Epidermal melanocyte (primary cell): ENCODE measurements around the gene AMT.

Experiments used
- DNase-seq: peaks from one replicate; pipeline ENCODE4 v3.0.0; 2011; ENCODE audit warnings: low spot score; ENCODE audit not compliant: insufficient read length

AMT gene

GRCh38 chr3:49422379-49423248 is at the start of gene AMT:
TSS of gene AMT (minus strand) at chr3:49422473. CDS start at chr3:49422450, 23 bp downstream.
- no peak for DNase-seq

DNA sequence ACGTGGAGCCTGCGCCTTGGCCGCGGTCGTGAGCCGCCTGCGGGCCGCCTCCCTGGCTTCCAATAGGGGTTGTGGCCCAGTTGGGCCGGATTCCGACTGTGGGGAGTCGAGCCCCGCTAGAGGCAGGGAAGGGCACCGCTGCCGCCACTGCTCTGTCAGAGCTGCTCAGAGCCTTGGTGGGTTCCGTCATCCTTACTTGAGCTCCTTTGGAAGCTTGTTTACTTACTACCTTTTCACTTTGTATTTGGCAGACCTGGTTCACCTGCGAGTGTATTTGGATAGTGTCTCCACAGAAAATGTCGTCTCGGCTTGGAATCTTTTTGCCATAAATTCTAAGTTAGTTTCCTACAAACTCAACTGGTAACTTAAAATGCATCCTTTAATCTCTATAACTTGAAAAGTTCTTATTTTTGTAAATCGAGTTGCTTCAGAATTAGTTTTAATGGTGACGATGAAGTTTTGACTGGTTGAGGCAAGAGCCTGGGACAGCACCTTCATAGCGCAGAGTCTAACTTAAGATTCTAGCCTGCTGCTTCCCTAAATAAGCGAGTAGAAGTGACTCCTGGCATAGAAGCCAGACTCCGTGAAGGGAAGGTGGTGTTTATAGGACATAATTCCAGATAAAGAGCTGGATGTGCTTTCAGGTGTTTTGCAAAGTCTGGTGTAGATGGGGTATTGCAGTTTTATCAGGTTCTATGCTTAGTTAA is 48.6 kb upstream of the AMT start:
- DNase-seq, result no peak

GRCh38 chr3:49469936-49470713 is 47.9 kb upstream of the AMT start, which contains the start of gene DAG1:
TSS of gene DAG1 (plus strand) at chr3:49470267. CDS start at chr3:49510535, 40,268 bp downstream.
- peak; percentile 86 for DNase-seq

DNA sequence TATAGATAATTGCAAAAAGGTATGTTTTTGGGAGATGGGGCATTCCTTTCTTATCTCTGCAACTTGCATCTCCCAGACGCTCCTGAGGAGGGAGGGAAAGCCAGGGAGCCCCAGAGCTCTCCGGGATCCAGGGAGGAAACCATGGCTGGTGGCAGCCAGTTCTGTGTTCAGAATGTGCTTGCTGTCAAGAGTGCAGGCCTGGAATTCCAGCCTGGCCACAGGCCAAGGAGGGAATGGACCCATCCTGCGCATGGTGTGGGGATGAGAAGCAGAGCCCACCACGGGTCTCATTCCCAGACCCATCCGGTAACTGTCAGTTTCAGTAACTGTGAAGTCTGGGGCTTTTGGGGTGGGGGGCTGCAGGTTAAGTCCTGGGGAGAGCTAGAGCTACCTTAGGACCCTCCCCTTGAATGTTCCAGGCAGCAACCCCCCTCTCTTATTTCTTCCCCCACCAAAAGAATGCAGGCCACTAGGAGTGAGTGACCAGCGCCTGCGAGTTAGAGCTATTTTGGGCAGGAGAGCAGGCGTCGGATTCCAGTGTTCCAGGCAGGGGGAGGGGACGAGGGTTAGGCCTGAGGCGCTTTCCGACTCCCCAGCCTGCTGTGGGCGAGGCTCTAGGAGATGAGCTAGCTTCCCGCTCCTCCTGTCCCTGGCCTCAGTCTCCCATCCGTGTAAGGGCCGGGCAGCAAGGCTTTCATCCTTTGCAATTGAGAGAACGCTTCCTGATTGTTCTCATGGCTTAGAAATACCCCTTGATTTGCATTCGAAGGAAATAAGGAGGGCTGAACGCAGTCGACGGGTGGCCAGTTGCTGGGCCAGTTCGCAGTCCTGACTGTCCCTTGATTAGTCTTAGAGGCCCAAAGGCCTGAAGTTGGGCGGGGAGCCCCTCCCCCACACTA is 47.0 kb upstream of the AMT start:
- peak; percentile 65 for DNase-seq

GRCh38 chr3:49466085-49466484 is 43.8 kb upstream of the AMT start:
- DNase-seq, result no peak

- peak; percentile 71 for DNase-seq
Measured at GRCh38 chr3:49465270-49466034, 43.2 kb upstream of the AMT start.

DNA sequence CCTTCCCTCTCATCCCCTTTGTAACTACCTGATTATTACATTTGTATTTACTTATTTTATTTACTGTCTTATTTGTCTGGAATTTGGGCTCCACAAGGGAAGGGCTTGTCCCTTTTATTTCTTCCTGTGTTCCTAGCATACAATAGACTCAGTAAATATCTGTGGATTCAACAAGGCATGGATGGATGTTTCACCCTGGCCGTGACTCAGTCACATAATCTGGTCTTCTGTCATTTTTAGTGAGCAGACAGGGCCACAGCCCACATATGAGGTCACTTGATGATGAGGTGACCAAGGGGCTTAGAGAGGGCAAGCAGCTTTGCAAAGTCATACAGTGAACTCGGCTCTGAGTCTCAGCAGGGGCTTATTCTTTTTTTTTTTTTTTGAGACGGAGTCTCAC is 39.9 kb upstream of the AMT start:
- DNase-seq, result no peak

GRCh38 chr3:49461443-49462171 is 39.3 kb upstream of the AMT start:
- DNase-seq, result no peak

GRCh38 chr3:49460956-49461355 is 38.7 kb upstream of the AMT start:
- DNase-seq, result no peak

- DNase-seq, result no peak
Measured at GRCh38 chr3:49460188-49460890, 38.1 kb upstream of the AMT start.

DNA sequence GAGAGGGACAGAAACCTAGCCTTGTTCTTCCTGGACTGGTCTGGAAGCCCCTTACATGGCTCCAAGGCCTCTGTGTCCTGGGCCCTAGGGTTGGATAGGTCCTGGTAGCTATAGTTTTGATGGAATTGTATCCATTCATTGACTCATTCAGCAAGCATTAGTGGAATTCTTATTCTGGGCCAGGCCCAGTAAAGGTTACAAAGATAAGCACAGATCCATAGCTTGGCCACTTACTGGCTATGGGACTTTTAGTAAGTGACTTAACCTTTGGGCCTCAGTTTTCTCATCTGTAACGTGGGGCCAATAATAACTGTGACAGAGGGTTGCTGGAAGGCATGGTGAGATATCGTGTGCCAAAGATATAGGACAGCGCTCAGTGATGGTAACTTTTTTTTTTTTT is 34.2 kb upstream of the AMT start:
- DNase-seq, result no peak

DNA sequence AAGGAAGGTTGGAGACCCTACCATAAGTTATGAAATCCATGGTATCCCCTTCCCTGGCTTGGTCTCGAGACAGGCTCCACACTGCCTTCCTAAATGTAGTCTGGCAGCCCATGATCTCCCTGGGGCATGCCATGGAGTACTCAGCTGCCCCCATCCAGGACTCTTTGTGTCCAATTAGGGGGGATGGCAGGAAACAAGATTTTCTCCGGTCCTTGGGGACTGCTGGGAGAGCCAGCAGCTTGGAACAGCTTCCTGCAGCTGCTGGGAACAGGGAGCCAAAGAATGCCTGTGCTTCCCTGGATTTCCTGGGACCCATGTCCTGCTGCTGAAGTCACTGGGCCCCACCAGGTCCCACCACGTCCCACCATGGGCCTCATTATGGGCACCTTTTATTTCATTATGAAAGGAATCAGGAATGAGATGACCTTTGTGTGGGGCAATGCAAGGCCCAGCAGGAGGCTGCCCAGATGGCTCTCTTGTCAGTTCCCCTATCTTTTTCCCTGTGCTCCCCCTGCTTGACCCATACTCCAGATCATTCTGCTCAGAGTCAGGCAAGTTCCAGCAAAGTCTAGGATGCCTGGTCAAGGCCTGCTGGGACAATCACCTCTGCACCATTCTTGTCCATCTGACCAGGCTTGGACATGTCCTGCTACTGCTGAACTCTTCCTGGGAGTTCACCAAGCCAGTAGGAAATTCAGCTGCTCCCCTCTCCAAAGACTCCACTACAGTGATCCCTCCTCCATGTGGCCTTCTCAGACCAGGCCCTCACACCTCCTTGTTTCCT is 32.8 kb upstream of the AMT start:
- no peak for DNase-seq

DNA sequence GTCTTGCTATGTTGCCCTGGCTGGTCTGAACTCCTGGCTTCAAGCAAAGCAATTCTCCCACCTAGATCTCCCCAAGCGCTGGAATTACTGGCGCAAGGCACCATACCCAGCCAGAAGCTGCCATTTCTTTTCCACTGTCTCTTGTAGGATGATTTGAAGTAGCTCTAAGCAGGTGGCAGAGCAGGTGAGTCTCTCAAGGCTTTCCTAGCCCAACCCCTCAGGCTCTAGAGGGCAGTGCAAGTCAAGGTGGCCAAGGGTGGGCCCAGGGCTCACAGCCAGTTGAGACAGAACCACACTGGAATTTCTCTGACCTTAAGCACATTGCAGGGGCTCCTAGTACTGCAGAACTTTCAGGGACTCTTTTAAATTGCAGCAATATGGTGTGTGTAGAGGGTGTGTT is 32.2 kb upstream of the AMT start:
- DNase-seq, result no peak

DNA sequence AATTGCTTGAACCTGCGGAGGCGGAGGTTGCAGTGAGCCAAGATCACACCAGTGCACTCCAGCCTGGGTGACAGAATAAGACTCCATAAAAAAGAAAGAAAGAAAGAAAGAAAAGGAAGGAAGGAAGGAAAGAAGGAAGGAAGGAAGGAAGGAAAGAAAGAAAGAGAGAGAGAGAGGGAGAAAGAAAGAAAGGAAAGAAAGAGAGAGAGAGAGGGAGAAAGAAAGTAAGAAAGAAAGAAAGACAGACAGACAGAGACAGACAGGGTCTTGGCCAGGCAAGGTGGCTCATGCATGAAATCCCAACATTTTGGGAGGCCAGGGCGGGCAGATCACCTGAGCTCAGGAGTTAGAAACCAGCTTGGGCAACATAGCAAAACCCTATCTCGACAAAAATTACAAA is 31.3 kb upstream of the AMT start:
- no peak for DNase-seq

GRCh38 chr3:49445391-49445790 is 23.1 kb upstream of the AMT start:
- no peak for DNase-seq

DNA sequence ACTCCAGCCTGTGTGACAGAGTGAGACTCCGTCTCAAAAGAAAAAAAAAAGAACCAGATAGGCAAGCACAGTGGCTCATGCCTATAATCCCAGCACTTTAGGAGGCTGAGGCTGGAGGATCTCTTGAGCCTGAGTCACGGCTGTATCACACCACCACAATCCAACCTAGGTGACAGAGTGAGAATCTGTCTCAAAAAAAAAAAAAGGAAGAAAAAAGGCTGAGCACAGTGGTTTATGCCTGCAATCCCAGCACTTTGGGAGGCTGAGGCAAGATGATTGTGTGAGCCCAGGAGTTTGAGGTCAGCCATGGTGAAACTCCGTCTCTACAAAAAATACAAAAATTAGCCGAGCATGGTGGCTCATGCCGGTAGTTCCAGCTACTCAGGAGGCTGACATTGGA is 12.5 kb upstream of the AMT start:
- DNase-seq, result no peak

DNA sequence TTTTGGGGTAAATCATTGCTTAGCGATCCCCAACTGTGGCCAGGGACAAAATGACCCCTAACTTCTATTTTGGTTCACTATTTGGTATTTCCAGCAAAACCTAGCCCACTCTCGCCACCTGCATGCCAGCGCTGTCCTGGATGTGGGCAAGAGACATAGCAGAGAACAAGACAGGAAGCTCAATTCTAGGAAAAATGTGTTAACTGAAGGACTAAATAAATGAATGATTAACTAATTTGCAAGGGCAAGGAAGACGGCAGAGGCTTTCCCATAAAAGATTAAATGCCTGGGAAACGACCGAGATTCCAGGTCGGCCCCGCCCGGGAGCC is 6.4 kb upstream of the AMT start:
- no peak for DNase-seq

DNA sequence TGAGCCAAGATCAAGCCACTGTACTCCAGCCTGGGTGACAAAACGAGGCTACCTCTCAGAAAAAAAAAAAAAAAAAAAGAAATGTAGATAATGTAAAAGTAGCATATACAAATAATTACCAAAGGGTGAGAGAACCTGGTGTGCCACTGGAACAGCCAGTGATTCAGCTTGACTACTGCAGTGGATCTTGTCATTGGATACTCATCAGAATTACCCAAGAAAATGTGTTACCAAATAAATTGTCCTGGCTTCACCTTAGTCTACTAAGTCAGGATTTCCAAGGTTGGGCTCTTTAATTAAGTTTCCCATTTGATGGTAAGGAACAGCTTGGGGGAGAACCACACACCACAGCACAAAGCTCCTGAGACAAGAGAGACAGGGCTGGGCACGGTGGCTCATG is 5.3 kb upstream of the AMT start:
- DNase-seq, result no peak
